SK-N-DZ (cell line): ENCODE results near the gene KIAA1328.

Experiments used
- DNase-seq: peaks from one replicate; pipeline ENCODE4 v3.0.0-alpha.2; 2015; ENCODE audit warnings: low spot score

KIAA1328 gene

DNA sequence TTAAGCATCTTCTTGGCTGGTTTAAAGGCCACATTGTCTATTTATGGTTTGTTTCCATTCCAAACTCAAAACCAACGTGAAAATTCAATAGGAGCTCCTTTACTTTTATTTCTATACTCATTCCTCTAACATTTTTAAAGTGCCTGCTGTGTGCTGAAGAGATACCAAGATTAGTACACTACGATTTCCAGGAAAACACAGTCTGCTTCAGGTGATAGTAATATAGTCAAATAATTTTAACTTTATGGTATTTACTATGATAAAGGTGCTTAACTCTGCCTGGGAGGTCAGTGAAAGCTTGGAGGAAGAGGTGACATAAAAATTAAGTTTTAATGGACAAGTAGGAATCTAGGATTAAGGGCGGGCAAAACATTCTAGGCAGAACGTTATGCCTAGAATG lies 121.4 kb downstream of the KIAA1328 start:
- DNase-seq, result no peak

GRCh38 chr18:36950960-36951359 lies 122.0 kb downstream of the KIAA1328 start:
- DNase-seq, result no peak

DNA sequence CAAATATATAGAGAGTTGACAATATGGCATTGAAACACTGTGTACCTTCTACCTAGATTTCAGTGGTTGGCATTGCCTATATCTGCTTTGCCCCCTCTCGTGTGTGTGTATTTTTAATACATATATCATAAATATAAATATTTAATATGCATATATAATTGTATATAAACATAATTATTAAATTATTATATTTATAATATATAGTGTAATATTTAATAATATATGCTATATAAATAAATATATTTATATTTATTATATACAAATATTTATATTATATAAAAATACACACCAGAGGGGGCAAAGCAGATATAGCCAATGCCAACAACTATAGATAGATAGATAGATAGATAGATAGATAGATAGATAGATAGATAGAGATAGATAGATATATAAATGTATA lies 124.1 kb downstream of the KIAA1328 start:
- no peak for DNase-seq

- DNase-seq, result no peak
Observed at GRCh38 chr18:36960038-36960437, 131.1 kb downstream of the KIAA1328 start.

DNA sequence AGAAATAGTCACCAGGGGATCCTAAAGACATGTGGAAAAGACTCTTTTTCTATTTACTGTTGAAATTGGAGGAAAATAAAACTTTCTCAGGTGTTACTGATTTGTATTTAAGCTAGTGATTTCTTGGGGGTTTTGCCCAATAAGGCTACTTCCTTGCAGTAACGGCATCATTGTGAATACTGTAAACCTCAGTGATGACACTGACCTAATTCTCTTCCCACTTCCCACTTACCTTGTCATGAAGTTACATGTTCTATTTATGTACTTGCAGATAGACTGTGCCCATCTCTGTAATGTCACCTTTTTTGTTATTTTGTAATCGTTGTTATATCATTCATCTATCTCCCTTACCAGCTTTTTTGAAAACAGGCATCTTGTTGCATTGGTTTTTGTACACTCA lies 134.5 kb downstream of the KIAA1328 start:
- no peak for DNase-seq

- DNase-seq, result no peak
Observed at GRCh38 chr18:36974686-36975085, 145.8 kb downstream of the KIAA1328 start.

GRCh38 chr18:36977121-36977520 lies 148.2 kb downstream of the KIAA1328 start:
- DNase-seq, result no peak

DNA sequence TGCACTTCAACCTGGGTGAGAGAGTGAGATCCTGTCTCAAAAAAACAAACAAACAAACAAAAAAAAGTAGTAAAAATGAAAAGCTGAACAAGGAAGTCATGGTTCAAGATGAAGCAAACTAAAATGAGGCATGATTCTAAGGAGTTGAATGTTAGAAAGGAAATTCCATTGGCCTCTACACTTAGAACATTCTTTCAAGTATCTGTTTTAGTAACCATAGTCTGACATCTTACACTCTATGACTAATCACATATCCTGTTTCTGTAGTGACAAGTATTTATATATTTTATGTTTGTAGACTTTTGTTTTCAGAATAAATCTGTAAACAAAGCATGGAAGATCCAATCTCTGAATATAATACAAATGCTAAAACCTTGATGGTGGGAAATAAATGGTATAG lies 164.1 kb downstream of the KIAA1328 start:
- no peak for DNase-seq

GRCh38 chr18:37006742-37007141 lies 177.8 kb downstream of the KIAA1328 start:
- no peak for DNase-seq

- DNase-seq, result no peak
Observed at GRCh38 chr18:37012452-37012851, 183.5 kb downstream of the KIAA1328 start.

- peak; percentile 6 for DNase-seq
Observed at GRCh38 chr18:37019157-37019827, 190.4 kb downstream of the KIAA1328 start.

DNA sequence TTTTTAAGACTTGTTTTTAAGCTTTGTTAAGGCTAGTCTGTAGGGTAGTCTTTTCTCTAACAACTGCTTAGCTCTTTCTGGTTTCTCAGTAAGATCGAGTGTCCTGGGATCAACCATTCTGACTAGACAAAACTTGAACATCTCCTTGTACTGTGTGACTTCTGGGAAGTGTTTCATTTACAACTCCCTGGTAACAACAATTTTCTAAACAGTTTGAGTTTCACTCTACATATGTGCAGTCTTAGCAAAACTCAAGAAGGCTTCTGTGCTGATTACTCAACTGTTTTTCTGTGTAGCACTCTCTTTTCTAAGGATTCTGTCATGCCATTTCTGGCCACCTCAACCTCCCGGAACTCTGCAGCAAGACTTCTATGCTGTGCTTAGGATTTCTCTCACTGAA lies 204.5 kb downstream of the KIAA1328 start:
- no peak for DNase-seq

DNA sequence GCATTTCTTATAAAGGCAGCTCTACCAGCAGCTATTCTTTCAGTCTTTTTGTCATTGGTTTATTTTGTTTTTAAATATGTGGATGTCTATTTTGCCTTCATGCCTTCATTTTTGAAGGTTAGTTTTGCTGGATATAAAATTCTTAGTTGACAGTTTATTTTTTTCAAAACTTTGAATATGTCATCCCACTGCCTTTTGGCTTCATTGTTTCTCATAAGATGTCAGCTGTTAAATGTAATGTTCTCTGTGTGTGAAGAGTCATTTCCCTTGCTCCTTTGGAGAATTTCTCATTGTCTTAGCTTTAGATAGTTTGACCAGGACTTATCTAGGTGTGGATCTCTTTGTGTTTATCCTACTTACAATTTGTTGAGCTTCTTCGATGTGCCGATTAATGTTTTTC lies 213.5 kb downstream of the KIAA1328 start:
- DNase-seq, result no peak

GRCh38 chr18:37055137-37055802 lies 226.3 kb downstream of the KIAA1328 start:
- no peak for DNase-seq

GRCh38 chr18:37064187-37064586 lies 235.3 kb downstream of the KIAA1328 start:
- DNase-seq, result no peak

DNA sequence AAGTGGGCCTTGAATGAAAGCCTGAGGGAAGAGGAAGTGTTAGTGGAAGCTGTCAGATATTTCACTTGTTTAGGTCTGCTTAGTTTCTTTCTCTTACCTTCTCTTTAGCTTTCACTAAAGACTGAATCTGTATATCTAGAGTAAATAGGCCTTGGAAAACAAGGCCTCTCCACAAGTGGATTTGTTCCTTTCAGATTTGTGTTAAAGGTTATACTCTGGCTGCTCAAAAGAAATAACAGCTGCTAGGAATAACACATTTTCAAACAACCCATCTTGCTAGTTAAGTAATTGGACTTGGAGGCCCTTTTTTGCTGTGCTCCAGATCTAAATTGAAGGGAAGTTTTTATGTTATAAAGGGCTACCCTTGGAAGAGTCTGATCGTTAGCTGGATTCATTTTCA lies 236.3 kb downstream of the KIAA1328 start:
- DNase-seq, result no peak

DNA sequence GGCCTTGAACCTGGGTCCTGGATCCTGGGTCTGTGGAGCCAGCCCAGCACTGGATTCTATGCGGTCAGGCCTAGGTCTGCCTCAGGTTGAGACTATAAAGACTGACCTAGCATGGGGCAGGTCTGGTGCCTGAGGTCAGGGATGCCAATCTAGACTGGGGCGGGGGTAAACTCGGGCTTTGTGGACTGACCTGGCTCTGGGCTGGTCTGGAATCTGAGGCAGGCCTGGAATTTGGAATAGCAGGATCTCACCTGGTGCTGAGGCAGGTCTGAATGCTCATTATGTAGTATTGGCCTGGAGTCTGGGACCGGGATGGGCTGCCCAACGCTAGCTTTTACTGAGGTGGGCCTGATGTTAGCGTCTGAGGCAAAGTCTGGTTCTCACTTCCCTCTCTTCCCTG lies 256.0 kb downstream of the KIAA1328 start:
- no peak for DNase-seq

GRCh38 chr18:37085362-37085761 lies 256.4 kb downstream of the KIAA1328 start:
- DNase-seq, result no peak

- no peak for DNase-seq
Observed at GRCh38 chr18:37107748-37108522, 279.0 kb downstream of the KIAA1328 start.

GRCh38 chr18:37122877-37123276 lies 293.9 kb downstream of the KIAA1328 start:
- no peak for DNase-seq

DNA sequence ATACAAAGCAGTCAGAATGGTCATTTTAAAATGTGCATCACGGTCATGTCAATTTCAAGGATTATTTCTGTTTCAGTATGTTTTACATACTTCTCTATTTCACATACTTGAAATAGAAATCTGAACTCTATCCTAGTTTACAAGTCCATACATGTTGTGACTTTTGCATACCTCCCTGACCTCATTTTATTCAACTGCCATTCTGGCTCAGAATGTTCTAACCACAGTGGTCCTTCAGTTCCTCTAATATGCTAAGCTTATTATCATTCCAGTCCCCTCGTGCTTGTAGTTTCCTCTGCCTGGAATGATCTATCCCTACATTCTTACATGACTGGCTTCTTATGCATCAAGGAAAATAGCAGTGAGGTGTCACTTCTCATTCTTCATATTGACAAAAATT lies 295.6 kb downstream of the KIAA1328 start:
- DNase-seq, result no peak

GRCh38 chr18:37135177-37135576 lies 306.2 kb downstream of the KIAA1328 start:
- no peak for DNase-seq

DNA sequence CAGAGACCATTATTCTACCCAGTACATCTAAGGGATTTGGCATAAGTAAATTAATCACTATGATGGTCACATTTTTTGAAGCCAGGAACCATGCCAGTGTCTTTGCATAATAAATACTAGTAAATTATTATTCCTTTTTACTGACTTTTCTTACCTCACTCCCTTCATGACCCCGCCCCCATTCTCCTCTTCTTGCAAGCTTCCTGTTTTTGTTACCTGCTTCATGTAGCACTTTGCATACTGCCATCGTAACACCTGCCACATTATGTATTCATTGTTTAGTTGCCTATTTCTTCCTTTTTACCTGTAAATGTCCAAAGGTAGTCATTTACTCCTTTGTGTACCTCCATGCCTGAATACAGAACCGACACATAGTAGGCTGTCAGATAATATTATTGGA lies 309.5 kb downstream of the KIAA1328 start:
- no peak for DNase-seq
